HK-2 (cell line): ENCODE measurements around the gene TCEAL4.

Experiments
- DNase-seq: peaks from one replicate; pipeline ENCODE4 v3.0.0-alpha.2; 2018; ENCODE audit not compliant: unreplicated experiment

TCEAL4 gene

DNA sequence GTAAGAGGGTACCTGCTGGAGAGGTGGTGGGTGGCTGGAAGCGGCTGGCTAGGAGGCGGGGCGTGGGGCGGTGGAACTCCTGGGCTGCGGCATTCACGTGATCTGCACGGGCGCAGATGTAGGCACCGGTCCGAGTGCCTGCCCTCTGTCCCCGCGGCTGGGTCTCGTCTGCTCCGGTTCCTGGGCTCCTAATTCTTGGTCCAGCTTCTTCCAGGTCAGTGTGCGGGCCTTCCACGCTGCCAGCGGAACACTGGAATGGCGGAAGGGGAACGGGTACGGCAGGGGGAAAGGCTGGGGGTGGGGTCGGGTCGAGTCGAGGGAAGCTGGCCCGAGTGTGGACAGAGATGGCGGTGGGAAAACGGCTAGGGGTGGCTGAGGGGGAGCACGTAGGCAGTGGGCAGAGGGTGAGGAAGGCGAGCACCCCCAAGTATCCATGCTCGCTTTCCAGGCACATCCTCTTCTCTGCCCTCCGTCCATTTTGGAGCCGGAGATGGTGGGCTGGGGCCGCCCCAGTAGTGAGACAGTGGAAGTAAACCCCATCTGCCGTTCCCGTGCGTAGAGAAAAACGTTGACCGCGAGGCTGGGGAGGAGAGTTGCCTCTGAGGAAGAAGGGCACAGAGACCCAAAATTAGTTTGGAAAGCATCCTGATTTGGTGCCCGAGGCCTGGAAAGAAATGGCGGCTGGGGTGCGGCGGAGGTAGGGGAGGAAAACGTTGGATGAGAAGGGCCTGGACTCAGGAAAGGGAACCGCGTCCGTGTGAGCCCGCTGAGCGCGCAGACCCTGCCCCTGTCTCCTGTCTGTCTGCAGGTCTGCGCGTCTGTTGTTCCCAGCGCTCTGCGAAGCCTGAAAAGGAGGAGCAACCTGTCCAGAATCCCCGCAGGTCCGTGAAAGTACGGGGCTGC, at the start of gene TCEAL4:
Gene TCEAL4, plus strand, starts transcription at position 105 of the 903 bp plus-strand sequence. CDS start 1,161 bp downstream, outside the sequence.
- DNase-seq, result peak; percentile 56

DNA sequence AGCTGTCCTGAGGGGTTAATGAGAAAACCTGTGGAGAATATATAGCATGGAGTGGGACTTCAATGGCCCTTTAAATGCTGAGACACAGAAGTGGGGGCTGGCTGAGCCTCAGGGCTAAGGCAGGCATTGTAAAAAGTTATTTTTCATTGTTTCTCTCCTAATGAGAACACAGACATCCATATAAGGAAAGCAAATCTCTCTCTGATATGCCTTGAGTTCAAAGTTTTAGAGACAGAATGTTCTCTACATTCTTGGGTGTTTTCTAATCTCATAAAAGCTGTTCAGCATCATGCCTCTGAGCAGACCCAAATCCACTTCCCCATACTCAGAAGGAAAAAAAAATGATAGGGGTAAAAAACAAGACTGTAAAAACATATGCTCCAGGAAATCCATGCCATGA, 49.2 kb upstream of the TCEAL4 start:
- no peak for DNase-seq

DNA sequence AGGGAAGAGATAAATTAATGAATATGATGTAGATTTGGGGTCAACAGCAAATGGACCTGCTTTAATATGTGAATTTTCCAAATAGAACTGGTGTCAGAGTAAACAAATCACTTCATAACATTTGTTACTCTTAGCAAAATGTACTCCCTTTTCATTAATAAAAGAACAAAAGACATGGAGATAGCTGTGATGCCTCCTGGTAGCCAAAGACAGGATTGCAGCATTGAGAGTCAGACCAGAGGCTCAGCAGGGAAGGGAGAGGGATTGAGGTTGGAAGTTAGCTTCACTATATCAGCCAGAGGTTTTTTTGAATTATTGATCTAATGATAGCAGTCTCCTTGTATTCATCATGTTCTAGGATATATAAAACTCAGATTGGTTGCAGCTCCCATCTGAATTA, 48.6 kb upstream of the TCEAL4 start:
- DNase-seq, result no peak

DNA sequence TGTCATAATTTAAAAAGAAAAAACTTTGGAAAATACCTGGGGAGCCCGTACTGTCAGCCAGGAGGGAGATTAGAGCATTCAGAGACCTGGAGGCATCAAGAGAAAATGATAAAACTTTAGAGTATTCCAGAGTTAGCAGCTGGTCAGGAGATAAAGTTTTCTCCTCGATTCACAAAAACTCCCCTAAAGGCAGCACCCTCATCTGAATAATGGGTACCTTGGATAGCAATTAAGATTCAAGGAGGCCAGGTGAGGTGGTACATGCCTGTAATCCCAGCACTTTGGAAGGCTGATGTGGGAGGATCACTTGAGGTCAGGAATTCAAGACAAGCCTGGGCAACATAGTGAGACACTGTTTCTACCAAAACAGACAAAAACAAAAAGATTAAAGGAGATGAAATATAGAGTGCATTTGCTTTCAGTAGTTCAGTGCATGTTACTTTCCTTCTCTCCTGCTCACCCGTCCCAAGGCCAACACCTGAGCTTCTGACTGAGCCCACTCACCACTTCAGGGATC, 47.4 kb upstream of the TCEAL4 start:
- no peak for DNase-seq

DNA sequence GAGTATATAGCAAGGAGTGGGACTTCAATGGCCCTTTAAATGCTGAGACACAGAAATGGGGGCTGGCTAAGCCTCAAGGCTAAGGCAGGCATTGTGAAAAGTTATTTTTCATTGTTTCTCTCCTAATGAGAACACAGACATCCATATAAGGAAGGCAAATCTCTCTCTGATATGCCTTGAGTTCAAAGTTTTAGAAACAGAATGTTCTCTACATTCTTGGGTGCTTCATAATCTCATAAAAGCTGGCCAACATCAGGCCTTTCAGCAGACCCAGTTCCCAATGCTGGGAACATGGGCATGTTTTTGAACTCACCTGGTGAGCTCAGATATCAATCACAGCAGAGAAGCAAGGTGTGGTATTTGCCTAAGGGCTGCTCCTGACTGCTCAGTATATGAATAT, 46.6 kb upstream of the TCEAL4 start:
- DNase-seq, result no peak

DNA sequence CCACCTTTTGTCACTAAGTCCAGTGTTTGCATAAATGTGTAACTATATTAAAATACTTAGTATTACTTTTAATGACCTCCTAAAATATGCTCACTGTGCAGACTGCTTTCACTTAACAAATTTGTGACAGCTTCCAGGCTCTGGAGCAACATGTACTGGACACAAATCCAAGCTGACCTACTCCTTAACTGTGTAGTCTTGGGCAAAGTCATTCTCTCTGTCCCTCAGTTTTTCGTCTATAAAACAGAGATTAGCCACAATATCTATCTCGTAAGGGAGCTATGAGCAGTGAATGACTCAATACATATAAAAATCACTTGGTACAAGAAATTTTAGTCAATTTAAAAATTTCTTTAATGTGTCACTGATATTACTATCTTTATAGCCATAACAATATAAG, 45.6 kb upstream of the TCEAL4 start:
- no peak for DNase-seq

DNA sequence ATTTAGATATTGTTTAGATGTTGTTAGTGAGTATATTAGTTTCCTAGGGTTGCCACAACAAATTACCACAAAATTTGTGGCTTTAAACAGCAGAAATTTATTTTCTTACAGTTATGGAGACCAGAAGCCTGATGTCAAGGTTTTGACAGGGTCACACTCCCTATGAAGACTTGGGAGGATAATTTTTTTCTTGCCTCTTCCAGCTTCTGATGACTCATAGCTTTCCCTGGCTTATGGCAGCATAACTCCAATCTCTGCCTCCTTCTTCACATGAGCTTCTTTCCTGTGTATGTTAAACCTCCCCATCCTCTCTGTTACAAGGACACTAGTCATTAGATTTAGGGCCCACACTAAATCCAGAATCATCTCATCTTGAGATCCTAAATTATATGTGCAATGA, 45.2 kb upstream of the TCEAL4 start:
- DNase-seq, result no peak

DNA sequence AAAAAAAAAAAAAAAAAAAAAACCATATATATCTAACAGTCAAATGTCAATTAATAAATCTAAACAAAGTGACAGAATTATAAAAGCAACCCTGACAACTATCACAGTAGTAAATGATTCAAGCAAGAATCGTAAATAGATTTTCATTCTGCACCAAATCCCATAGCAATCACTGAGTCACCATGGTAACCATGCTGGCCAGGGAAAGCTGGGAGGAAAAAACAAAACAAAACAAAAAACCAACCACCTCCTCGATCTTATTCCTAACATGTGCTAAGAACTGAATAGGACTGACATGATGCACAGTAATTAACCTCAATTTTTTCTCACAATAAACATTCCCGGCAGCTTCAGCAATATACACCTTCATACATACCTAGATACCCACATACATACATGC, 35.4 kb upstream of the TCEAL4 start:
- no peak for DNase-seq

DNA sequence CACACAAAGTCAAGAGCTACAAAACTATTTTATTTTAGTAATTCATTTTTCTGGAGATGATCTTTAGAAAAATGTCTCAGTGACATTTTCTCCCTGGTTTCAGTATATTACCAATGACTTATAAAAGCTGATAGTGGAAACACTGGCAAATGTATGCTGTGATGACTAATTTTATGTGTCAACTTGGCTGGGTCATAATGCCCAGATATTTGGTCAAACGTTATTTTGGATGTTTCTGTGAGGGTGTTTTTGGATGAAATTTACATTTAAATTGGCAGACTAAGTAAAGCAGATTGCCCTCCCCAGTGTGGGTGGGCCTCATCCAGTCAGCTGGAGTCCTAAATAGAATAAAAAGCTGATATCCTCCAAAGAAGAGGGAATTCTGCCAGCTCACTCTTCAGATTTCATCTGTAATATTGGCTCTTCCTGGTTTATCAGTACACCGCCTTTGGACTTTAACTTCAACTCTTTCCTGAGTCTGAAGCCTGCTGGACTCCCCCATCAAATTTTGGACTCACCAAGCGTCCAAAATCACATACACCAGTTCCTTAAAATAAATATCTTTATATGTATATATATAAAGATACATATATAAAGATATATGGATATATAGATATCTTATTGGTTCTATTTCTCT, 34.8 kb upstream of the TCEAL4 start:
- no peak for DNase-seq

DNA sequence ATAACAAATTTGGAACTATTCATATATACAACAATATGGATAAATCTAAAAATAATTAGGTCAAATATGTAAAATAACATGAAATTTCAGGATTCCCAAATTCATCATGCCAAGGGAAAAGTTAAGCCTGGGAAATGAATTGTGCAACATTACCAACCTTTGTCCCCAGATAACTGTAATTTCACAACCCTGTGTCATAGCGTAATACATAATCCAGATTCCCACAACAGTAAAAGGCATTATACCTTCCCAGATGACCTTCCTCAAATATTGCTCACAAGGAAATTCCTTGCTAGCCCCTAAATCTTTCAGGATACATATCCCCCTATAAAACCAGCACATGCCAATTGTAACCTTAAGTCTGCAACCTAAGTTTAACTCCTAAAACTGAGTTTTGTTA, 33.1 kb upstream of the TCEAL4 start:
- no peak for DNase-seq

DNA sequence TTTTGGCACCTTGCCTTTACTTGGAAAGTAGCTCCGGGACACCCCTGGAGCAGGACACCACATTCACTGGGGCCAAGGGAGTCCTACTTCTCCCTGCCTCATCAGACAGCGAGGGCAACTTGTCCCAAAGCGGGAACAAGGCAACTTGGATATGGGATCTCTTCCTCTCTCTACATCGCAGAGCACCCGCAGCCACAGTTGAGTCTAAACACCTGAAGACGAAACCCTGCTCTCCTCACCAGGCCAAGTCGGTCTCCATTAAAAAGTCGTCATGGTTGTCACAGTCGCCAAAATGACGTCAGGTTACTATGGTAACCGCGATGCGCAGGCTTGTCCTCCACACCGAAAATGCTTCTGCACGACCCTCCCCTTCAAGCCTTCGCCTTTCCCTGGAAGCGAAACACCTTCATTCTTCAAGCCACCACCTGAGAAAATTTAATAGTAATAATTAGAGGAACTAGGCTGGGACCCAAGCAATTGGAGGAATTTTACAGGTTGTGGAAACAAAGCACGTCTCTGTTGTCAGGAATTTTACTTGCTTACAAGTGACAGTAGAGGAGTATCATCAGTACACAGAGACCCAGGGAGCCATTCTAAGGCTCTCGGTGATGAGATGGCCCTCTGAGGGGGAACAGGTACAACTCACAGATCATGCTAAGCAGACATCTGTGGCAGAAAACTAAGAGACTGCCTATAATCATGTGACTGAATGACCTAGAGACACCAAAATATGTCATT, 30.5 kb upstream of the TCEAL4 start:
- DNase-seq, result no peak

DNA sequence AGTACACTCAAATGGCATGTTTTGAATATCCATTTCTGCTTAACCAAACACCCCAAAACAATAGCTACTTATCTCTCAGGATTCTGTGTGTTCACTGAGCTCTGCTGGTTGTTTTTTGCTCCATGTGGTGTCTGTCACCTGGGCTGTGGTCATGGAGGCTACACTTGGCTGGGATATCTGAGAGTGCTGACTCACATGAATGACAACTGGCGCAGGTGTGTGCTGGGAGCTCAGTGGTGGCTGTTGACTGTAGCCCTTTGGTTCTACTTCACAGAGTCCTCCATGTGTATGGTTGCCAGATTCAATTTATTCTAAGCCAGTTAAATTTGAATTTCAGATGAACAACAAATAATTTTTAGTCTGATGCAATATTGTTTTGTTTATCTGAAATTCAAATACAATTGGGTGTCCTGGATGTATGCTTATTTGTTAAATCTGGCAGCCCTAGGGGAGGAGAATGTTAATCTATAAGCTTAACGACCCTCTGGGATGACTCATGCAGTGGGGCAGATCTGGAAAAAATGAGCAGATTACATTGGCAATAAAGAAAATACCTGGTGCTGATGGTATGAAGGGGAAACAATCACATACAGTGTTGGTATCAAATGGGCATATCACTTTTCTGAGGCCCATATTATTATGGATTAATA, 28.2 kb upstream of the TCEAL4 start:
- DNase-seq, result no peak

DNA sequence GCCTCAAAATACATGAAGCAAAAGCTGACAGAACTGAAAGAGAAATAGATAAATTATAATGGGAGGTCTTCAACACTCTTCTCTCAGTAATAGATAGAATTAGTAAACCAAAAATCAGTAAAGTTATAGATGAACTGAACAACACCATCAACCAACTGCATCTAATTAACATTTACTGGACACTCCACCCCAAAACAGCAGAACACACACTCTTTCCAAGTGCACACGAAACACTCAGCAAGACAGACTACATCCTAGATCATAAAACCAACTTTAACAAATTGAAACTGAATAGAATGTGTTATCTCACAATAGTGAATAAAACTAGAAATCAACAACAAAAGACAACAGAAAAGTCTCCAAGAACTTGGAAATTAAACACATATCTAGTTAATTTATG, 25.1 kb upstream of the TCEAL4 start:
- no peak for DNase-seq

DNA sequence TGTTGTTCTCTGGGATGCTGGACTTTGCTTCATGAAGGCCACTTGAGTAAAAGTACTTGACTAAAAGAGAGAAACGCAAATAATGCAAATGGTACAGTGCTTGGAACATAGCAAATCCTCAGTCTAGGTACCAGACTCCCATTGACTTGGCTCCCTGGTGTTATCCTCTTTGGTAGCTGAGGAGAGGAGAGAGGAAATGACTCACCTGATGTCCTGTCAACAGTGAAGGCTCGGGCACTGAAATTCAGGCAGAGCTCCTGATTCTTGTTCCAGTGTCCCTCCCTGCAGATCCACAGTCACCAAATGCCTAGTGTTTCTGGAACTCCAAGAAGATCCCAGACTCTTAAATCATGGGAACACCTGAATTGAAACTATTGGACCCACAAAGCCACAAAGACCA, 22.5 kb upstream of the TCEAL4 start:
- DNase-seq, result peak; percentile 7

DNA sequence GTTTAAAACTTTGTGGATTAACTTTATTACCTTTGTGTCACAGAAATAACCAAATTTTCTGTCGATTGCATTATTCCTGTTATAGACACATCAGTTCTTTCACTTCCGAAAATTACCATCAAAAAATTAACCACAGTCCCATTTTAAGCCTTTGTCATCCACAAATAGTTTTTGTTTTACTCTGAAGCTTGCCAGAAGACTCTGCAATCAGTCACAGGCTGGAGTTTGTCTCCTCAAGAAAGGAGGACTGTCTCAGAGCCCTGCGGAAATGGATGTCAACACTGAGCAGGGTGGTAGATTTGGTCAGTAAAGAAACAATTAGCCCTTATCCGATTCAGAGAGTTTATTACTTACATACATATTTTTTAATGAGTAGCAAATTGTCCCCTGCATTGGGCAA, 20.1 kb upstream of the TCEAL4 start:
- DNase-seq, result no peak

DNA sequence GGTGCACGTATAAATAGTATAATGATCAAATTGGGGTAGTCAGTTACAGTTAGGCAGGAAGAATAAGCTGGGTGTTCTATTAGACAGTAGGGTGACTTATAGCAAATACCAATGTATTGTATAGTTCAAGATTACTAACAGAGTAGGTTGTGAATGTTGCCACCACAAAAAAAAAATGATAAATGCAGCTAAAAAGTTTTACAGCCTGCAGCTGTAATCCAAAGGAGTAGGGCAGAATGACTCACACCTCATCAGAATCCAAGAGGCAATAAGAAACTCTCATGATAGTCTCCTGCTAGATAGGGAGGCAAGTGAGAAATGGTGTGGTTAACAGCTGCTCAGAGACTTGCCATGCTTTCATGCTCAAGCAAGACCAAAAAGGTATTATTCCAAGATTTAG, 19.6 kb upstream of the TCEAL4 start:
- DNase-seq, result no peak

DNA sequence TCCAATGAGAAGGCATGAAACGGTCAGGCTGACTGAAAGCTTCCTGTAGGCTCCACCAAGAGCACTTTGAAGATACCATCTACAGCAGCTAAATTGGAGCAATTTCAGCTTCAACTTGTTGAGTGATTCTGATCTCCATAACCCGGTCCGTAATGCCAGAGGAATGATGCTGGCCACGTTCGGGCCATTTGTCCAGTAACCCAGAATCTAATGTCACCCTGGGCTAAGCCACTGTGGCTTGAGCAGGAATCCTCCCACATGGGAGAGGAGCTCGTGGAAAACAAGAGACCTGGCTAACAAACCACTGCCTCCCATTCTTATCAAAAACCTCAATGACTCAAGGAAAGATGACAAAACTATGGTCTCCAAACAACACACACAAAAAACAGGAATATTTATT, 14.2 kb upstream of the TCEAL4 start:
- no peak for DNase-seq

DNA sequence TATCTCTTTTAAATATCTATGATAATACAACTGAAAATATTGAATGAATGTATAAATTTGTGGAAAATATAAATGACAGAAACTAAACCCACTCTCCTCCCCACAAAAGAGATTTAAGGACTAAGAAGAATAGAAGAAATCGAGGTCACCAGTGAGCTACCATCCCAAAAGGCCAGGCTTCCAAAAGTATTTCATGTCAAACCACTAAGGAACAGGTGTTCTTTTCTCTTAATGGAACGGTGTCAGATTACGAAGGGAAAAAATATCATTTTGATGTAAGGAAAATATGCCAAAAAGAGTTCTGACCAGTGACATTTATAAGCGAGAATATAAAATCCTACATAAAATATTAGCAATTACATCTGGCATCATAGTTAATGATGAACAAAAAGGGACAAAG, 13.6 kb upstream of the TCEAL4 start:
- no peak for DNase-seq

DNA sequence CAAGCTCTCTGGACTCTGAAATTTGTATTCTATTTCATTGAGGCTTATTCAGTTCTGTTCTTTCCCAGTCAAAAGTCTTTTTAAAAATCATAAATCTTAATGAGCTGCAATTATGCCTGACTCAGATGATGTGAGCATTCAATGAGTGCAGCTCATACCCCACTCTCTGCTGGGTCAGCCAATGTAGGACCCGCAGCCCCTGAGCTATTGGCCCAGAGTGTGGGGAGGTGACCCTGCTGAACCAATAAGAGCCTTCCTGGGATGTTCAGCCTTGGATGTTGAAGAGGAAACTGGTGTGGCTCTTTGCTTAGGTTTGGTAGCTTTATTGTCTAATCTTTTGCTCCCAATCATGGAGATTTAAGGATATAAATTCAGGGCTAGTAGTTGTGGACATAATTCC, 12.1 kb upstream of the TCEAL4 start:
- DNase-seq, result no peak

DNA sequence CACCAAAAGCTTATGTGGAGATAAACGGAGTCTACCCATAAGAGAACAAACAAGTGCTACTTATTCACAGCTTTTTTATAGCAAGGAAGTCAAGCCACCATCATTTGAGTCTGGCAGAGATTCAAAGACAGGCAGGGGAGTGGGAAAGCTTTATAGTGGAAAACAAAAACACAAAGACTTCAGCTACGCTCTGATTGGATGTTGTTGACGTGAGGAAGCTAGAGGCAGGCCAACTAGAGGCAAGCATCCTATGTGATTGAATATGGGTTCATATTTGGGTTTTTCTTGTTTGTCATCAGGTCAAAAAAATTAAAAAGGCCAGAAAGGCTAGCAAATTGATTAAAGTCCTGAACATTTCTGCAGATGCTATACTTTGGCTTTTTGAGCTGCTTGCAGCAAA, 719 bp upstream of the TCEAL4 start:
- no peak for DNase-seq

DNA sequence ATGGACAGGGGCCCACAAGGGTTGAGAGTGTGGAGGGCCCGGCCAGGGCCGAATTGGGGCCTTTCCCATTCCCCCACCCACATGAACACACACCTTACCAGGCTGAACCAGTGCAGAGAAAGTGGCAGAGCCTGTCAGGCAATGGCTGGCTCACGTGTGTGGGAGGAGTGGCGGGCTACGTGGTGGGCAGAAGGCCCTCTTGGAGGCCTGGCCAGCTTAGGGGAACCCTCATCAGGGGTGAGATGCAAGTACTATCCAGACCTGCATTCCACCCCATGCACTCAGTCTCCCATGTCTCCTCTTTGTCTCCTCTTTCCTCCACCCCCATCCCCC, 965 bp downstream of the TCEAL4 start:
- no peak for DNase-seq

DNA sequence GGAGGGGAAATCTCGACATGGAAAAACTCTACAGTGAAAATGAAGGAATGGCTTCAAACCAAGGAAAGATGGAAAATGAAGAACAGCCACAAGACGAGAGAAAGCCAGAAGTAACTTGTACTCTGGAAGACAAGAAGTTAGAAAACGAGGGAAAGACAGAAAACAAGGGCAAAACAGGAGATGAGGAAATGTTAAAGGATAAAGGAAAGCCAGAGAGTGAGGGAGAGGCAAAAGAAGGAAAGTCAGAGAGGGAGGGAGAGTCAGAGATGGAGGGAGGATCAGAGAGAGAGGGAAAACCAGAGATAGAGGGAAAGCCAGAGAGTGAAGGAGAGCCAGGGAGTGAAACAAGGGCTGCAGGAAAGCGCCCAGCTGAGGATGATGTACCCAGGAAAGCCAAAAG, 1.3 kb downstream of the TCEAL4 start:
- no peak for DNase-seq
